Tibial nerve (tissue), 3 donors: Measurements from ENCODE around the gene FUT8.

Source experiments
- CTCF ChIP-seq, 5 experiments: fragments of 200-600 bp in 3 of 5; fragments of 450-650 bp in 2 of 5; sonication (generic) in 3 of 5; IDR thresholded peaks; one replicate each; pipeline ENCODE4 v1.5.1; 2016 to 2019; ENCODE audit warnings: antibody characterized with exemption in 5 of 5, mild to moderate bottlenecking in 3 of 5, moderate library complexity in 2 of 5
- POLR2A ChIP-seq, 2 donors: fragments of 450-650 bp; IDR thresholded peaks; one replicate each; pipeline ENCODE4 v1.6.1; 2017; ENCODE audit warnings: antibody characterized with exemption in 2 of 2, mild to moderate bottlenecking in 2 of 2, moderate library complexity in 2 of 2

- TF ChIP-seq CTCF (IDR thresholded peaks at IDR 0.05) (no peak), POLR2A (IDR thresholded peaks at IDR 0.05) (no peak)
These were observed 169.3 kb downstream of the FUT8 start for GRCh38 chr14:65581799-65582198.
